GM13977 (cell line): Measurements from ENCODE around the gene RFWD3.

Experiments
- DNase-seq: peaks from one replicate; pipeline ENCODE4 v3.0.0; 2012; ENCODE audit warnings: low spot score
- CTCF ChIP-seq: IDR thresholded peaks from 2 replicates; pipeline ENCODE4 v1.5.1; 2012; ENCODE audit warnings: mild to moderate bottlenecking, control low read depth; ENCODE audit not compliant: insufficient read depth; ENCODE audit errors: extremely low read depth, missing control alignments
- in situ Hi-C: fragments of 300-500 bp; cut with MboI; formaldehyde crosslinking; loops from one replicate; pipeline ENCODE4 v1.12.0; 2022; ENCODE audit warnings: low sequenced_read_pairs, low pct_unique_long_range_greater_than_20kb, mixed read lengths, inconsistent platforms; ENCODE audit not compliant: unreplicated experiment

Gene RFWD3

GRCh38 chr16:74625500-74626350, 41.0 kb downstream of the RFWD3 start:
- in situ Hi-C loops: loop anchor here (25.0 kb wide), 1 partner anchor 313 kb away; no protein-coding TSS in a partner anchor
- TF ChIP-seq CTCF: no peak

GRCh38 chr16:74623839-74624235, 42.8 kb downstream of the RFWD3 start:
- DNase-seq: no peak
- in situ Hi-C loops: loop anchor here (25.0 kb wide), 1 partner anchor 137 kb away; no protein-coding TSS in a partner anchor
- TF ChIP-seq CTCF: no peak

More at GRCh38 chr16:74625500-74626350, 41.0 kb downstream of the RFWD3 start:
- no peak for DNase-seq

GRCh38 chr16:74623214-74623838, 43.4 kb downstream of the RFWD3 start:
- peak; percentile 57 for TF ChIP-seq CTCF
- peak; percentile 45 for DNase-seq
- in situ Hi-C loops: loop anchor here (25.0 kb wide), 1 partner anchor 136 kb away; no protein-coding TSS in a partner anchor

GRCh38 chr16:74622005-74622404, 44.7 kb downstream of the RFWD3 start:
- in situ Hi-C loops: loop anchor here (25.0 kb wide), 1 partner anchor 135 kb away; no protein-coding TSS in a partner anchor
- no peak for TF ChIP-seq CTCF
- DNase-seq: no peak

- in situ Hi-C loops: loop anchor here (25.0 kb wide), 1 partner anchor 130 kb away; no protein-coding TSS in a partner anchor
- DNase-seq: no peak
- no peak for TF ChIP-seq CTCF
Observed at GRCh38 chr16:74617206-74617788, 49.4 kb downstream of the RFWD3 start.

- TF ChIP-seq CTCF: no peak
- in situ Hi-C loops: loop anchor here (25.0 kb wide), 1 partner anchor 124 kb away; no protein-coding TSS in a partner anchor
Observed at GRCh38 chr16:74611721-74612120, 55.0 kb downstream of the RFWD3 start.

More at GRCh38 chr16:74611721-74612120, 55.0 kb downstream of the RFWD3 start:
- no peak for DNase-seq
